ENCODE measurements around the gene ZCCHC9. TPM values are rescaled to one million over a fixed set of nuclear protein-coding genes. Genes with fewer than 3 reads are reported as not detected.

Gene ZCCHC9
- 10 to 100 TPM; 21.3 to 22.3 TPM for total RNA-seq
- polyA plus RNA-seq (ENCODE audit: insufficient read length in 6 of 6) = 10 to 100 TPM; 37.8 to 43.1 (median 41.0) TPM
- long read RNA-seq, donor 1, full-length matches to known transcripts = 20 of 20 reads
- long read RNA-seq, donor 1, partial matches to known transcripts = 0 of 20 reads
- long read RNA-seq, donor 1, other reads (novel, unspliced or antisense) = 0 of 20 reads
- long read RNA-seq, donor 2, full-length matches to known transcripts = 15 of 38 reads
- long read RNA-seq, donor 2, partial matches to known transcripts = 23 of 38 reads
- long read RNA-seq, donor 2, other reads (novel, unspliced or antisense) = 0 of 38 reads
- long read RNA-seq, donor 3, full-length matches to known transcripts = 14 of 29 reads
- long read RNA-seq, donor 3, partial matches to known transcripts = 15 of 29 reads
- long read RNA-seq, donor 3, other reads (novel, unspliced or antisense) = 0 of 29 reads
- long read RNA-seq, donor 4, partial matches to known transcripts = 2 of 6 reads
- long read RNA-seq, donor 4, other reads (novel, unspliced or antisense) = 1 of 6 reads
- long read RNA-seq, donor 5, full-length matches to known transcripts = 17 of 37 reads
- long read RNA-seq, donor 5, partial matches to known transcripts = 20 of 37 reads
- long read RNA-seq, donor 5, other reads (novel, unspliced or antisense) = 0 of 37 reads
- long read RNA-seq, donor 6, full-length matches to known transcripts = 13 of 13 reads
- long read RNA-seq, donor 6, partial matches to known transcripts = 0 of 13 reads
- long read RNA-seq, donor 6, other reads (novel, unspliced or antisense) = 0 of 13 reads
- long read RNA-seq, donor 7, full-length matches to known transcripts = 6 of 6 reads
- long read RNA-seq, donor 7, partial matches to known transcripts = 0 of 6 reads
- long read RNA-seq, donor 7, other reads (novel, unspliced or antisense) = 0 of 6 reads
- long read RNA-seq, donor 8, full-length matches to known transcripts = 6 of 6 reads
- long read RNA-seq, donor 8, partial matches to known transcripts = 0 of 6 reads
- long read RNA-seq, donor 8, other reads (novel, unspliced or antisense) = 0 of 6 reads
- long read RNA-seq, donor 9 = 0 reads
- long read RNA-seq, donor 10, partial matches to known transcripts = 2 of 2 reads
- long read RNA-seq, donor 10, other reads (novel, unspliced or antisense) = 0 of 2 reads
- long read RNA-seq, donor 11, partial matches to known transcripts = 10 of 17 reads
- long read RNA-seq, donor 11, other reads (novel, unspliced or antisense) = 0 of 17 reads
- long read RNA-seq, donor 12, full-length matches to known transcripts = 10 of 16 reads
- long read RNA-seq, donor 12, partial matches to known transcripts = 6 of 16 reads
- long read RNA-seq, donor 12, other reads (novel, unspliced or antisense) = 0 of 16 reads

- H3K27ac ChIP-seq = peak within 1 kb of the TSS; percentile 92
- peaks cover 0 to 3% of the 10 kb centered on the region in 2 donors for H3K36me3 ChIP-seq
- no peak for TF ChIP-seq CTCF (IDR thresholded peaks at IDR 0.05)
- no peaks in the 10 kb centered on the region for H3K27me3 ChIP-seq
- intact Hi-C loops (cut with DNase I) = no loop called here
- H3K4me3 ChIP-seq = peak within 1 kb of the TSS; percentile 78 to 79
- H3K4me1 ChIP-seq = peaks cover 0 to 39% of the 10 kb centered on the region in 2 donors
- DNase-seq = peak; percentile 96 to 97 (median 96)
- ATAC-seq = peak; percentile 95
- H3K9me3 ChIP-seq = no peaks in the 10 kb centered on the region
These were observed at the start of gene ZCCHC9 for GRCh38 chr5:81301271-81302015. ZCCHC9 (plus strand) TSS chr5:81301587; CDS start chr5:81304758, 3,171 bp downstream.

- intact Hi-C loops (cut with DNase I) = no loop called here
- H3K27ac ChIP-seq = no peak overlapping the region
- no peaks in the 10 kb centered on the region for H3K4me1 ChIP-seq
- no peaks in the 10 kb centered on the region for H3K27me3 ChIP-seq
- DNase-seq (no peak), ATAC-seq (no peak)
- TF ChIP-seq CTCF (IDR thresholded peaks at IDR 0.05) = no peak
- H3K4me3 ChIP-seq = no peak overlapping the region
- no peaks in the 10 kb centered on the region for H3K36me3 ChIP-seq
- H3K9me3 ChIP-seq = no peaks in the 10 kb centered on the region
These were observed 49.5 kb upstream of the ZCCHC9 start for GRCh38 chr5:81251922-81252321.

GRCh38 chr5:81252904-81253303 is 48.5 kb upstream of the ZCCHC9 start:
- H3K4me3 ChIP-seq = no peak overlapping the region
- intact Hi-C loops (cut with DNase I) = no loop called here
- no peaks in the 10 kb centered on the region for H3K9me3 ChIP-seq
- ATAC-seq (no peak), DNase-seq (no peak)
- no peak overlapping the region for H3K27ac ChIP-seq
- TF ChIP-seq CTCF (IDR thresholded peaks at IDR 0.05) = no peak
- H3K4me1 ChIP-seq = no peaks in the 10 kb centered on the region
- H3K27me3 ChIP-seq = no peaks in the 10 kb centered on the region
- H3K36me3 ChIP-seq = no peaks in the 10 kb centered on the region

- ATAC-seq (peak; percentile 53), DNase-seq (no peak)
- Histone ChIP-seq H3K4me3 (no peak overlapping the region), H3K4me1 (no peaks in the 10 kb centered on the region), H3K36me3 (no peaks in the 10 kb centered on the region), H3K27ac (no peak overlapping the region), H3K27me3 (no peaks in the 10 kb centered on the region), H3K9me3 (no peaks in the 10 kb centered on the region)
- no peak for TF ChIP-seq CTCF (IDR thresholded peaks at IDR 0.05)
- intact Hi-C loops (cut with DNase I) = no loop called here
These were observed 47.5 kb upstream of the ZCCHC9 start for GRCh38 chr5:81253875-81254274.

All from left lung (tissue), 14 donors.